H1 (cell line): ENCODE measurements around the gene KCNE4. TPM values are rescaled to one million over a fixed set of nuclear protein-coding genes. Genes with fewer than 3 reads are reported as not detected.

ENCODE experiments used
- CTCF ChIA-PET: fragments of 300-600 bp; sonication (Branson Sonifier 250); formaldehyde crosslinking; loops from one replicate; lab custom pipeline; 2021; ENCODE audit not compliant: partially characterized antibody; lab: Charles Lee
- POLR2A ChIA-PET: fragments of 300-600 bp; sonication (Branson Sonifier 250); formaldehyde crosslinking; loops from one replicate; lab custom pipeline; 2021; ENCODE audit warnings: inconsistent platforms; ENCODE audit not compliant: partially characterized antibody; lab: Charles Lee
- DNase-seq, 2 experiments: peaks; one replicate each; pipeline versions ENCODE4 v3.0.0 to v3.0.0-alpha.2; 2010 to 2022; ENCODE audit warnings: low spot score in 2 of 2, low read depth in 1 of 2, mixed read lengths in 1 of 2
- FAIRE-seq: peaks from 2 replicates; lab custom pipeline; 2011; peaks lifted over from hg19 to GRCh38; lab: Jason Lieb, UNC
- H2AFZ ChIP-seq: 2 replicates; pipeline ENCODE4 v1.8.1; 2012; ENCODE audit warnings: low read length, inconsistent platforms
- H2AK5ac ChIP-seq: 2 replicates; pipeline ENCODE4 v1.6.1; 2013; ENCODE audit warnings: low read depth, low read length
- H2BK120ac ChIP-seq: replicated peaks from 2 replicates; pipeline ENCODE3; 2013; ENCODE audit warnings: low read depth, low read length, inconsistent platforms
- H2BK12ac ChIP-seq: 2 replicates; pipeline ENCODE4 v1.6.1; 2013; ENCODE audit warnings: low read depth, low read length
- H2BK15ac ChIP-seq: 2 replicates; pipeline ENCODE4 v1.6.1; 2013; ENCODE audit warnings: low read length
- H2BK20ac ChIP-seq: 2 replicates; pipeline ENCODE4 v1.6.1; 2013; ENCODE audit warnings: low read length
- H2BK5ac ChIP-seq: 2 replicates; pipeline ENCODE4 v1.6.1; 2013; ENCODE audit warnings: low read depth, low read length
- H3K14ac ChIP-seq: 2 replicates; pipeline ENCODE4 v1.6.1; 2013; ENCODE audit warnings: inconsistent platforms; ENCODE audit not compliant: insufficient read length
- H3K18ac ChIP-seq: 2 replicates; pipeline ENCODE4 v1.6.1; 2013; ENCODE audit warnings: low read length; ENCODE audit errors: extremely low read depth
- H3K23ac ChIP-seq: 2 replicates; pipeline ENCODE4 v1.6.1; 2013; ENCODE audit warnings: inconsistent platforms; ENCODE audit not compliant: insufficient read length
- H3K23me2 ChIP-seq: 2 replicates; pipeline ENCODE4 v1.6.1; 2013; ENCODE audit warnings: low read depth, low read length
- H3K27ac ChIP-seq: 2 replicates; pipeline ENCODE4 v1.6.1; 2011; ENCODE audit warnings: low read depth, low read length, inconsistent platforms
- H3K27me3 ChIP-seq, 4 experiments: replicated peaks in 1 of 4; 1 replicate in 1 of 4; 2 replicates in 3 of 4; pipeline versions ENCODE4 v1.6.1 to v1.8.1; 2011 to 2013; ENCODE audit warnings: low read length in 3 of 4, mild to moderate bottlenecking in 3 of 4, inconsistent platforms in 2 of 4, mixed read lengths in 2 of 4, moderate library complexity in 1 of 4; ENCODE audit not compliant: control insufficient read depth in 3 of 4, insufficient read depth in 3 of 4; ENCODE audit errors: extremely low read depth in 1 of 4
- H3K36me3 ChIP-seq, 4 experiments: 2 replicates each; pipeline versions ENCODE4 v1.6.1 to v1.8.1; 2011 to 2013; ENCODE audit warnings: mild to moderate bottlenecking in 4 of 4, low read length in 3 of 4, moderate library complexity in 2 of 4, control low read depth in 1 of 4, inconsistent platforms in 1 of 4; ENCODE audit not compliant: insufficient read depth in 4 of 4, control insufficient read depth in 2 of 4
- H3K4ac ChIP-seq: replicated peaks from 2 replicates; pipeline ENCODE3; 2013; ENCODE audit warnings: low read length, low read depth, mixed read lengths, inconsistent platforms; ENCODE audit not compliant: insufficient read length
- H3K4me1 ChIP-seq, 4 experiments: replicated peaks in 1 of 4; 1 replicate in 1 of 4; 2 replicates in 3 of 4; pipeline versions ENCODE4 v1.6.1 to v1.8.1; 2011 to 2013; ENCODE audit warnings: low read length in 3 of 4, inconsistent platforms in 2 of 4, mixed read lengths in 1 of 4; ENCODE audit not compliant: insufficient read depth in 4 of 4, control insufficient read depth in 3 of 4
- H3K4me2 ChIP-seq, 2 experiments: 2 replicates each; pipeline versions ENCODE4 v1.6.1 to v1.8.1; 2011 to 2013; ENCODE audit warnings: low read depth in 2 of 2, low read length in 2 of 2, control low read depth in 1 of 2, inconsistent platforms in 1 of 2, mild to moderate bottlenecking in 1 of 2; ENCODE audit not compliant: insufficient read depth in 1 of 2
- H3K4me3 ChIP-seq, 4 experiments: fragments of 200-600, 300-600 bp in 1 of 4; sonication (generic), shearing (Covaris generic), sonication (Bioruptor Twin) in 1 of 4; 2 replicates each; pipeline versions ENCODE4 v1.5.1 to v1.8.1; 2011 to 2016; ENCODE audit warnings: low read length in 4 of 4, low read depth in 3 of 4, control low read depth in 2 of 4, inconsistent platforms in 2 of 4, mild to moderate bottlenecking in 2 of 4, mixed read lengths in 1 of 4, moderate library complexity in 1 of 4; ENCODE audit not compliant: insufficient read depth in 2 of 4; ENCODE audit errors: extremely low read depth in 1 of 4
- H3K56ac ChIP-seq: replicated peaks from 2 replicates; pipeline ENCODE3; 2013; ENCODE audit warnings: low read depth, mild to moderate bottlenecking, mixed read lengths, low read length, inconsistent platforms; ENCODE audit not compliant: insufficient read length
- H3K79me1 ChIP-seq: 2 replicates; pipeline ENCODE4 v1.6.1; 2013; ENCODE audit warnings: low read depth, low read length, control low read depth
- H3K79me2 ChIP-seq, 2 experiments: 2 replicates each; pipeline versions ENCODE4 v1.6.1 to v1.8.1; 2012 to 2013; ENCODE audit warnings: low read length in 2 of 2, mild to moderate bottlenecking in 2 of 2, inconsistent platforms in 1 of 2; ENCODE audit not compliant: insufficient read depth in 2 of 2, control insufficient read depth in 1 of 2
- H3K9ac ChIP-seq, 4 experiments: replicated peaks in 1 of 4; 1 replicate in 1 of 4; 2 replicates in 3 of 4; pipeline versions ENCODE4 v1.6.1 to v1.8.1; 2011 to 2013; ENCODE audit warnings: low read depth in 3 of 4, low read length in 3 of 4, control low read depth in 2 of 4, mild to moderate bottlenecking in 2 of 4, moderate library complexity in 2 of 4, inconsistent platforms in 1 of 4; ENCODE audit errors: extremely low read depth in 1 of 4
- H3K9me3 ChIP-seq, 2 experiments: 2 replicates each; pipeline versions ENCODE4 v1.6.1 to v1.8.1; 2012 to 2013; ENCODE audit warnings: mild to moderate bottlenecking in 2 of 2, moderate library complexity in 2 of 2, control low read depth in 1 of 2, inconsistent platforms in 1 of 2, low read depth in 1 of 2, low read length in 1 of 2, mixed read lengths in 1 of 2; ENCODE audit not compliant: insufficient read depth in 2 of 2
- H4K20me1 ChIP-seq, 2 experiments: replicated peaks in 1 of 2; 2 replicates each; pipeline versions ENCODE3 to v1.8.1; 2011 to 2013; ENCODE audit warnings: inconsistent platforms in 2 of 2, low read length in 2 of 2, mild to moderate bottlenecking in 1 of 2; ENCODE audit not compliant: insufficient read depth in 2 of 2, control insufficient read depth in 1 of 2
- H4K5ac ChIP-seq: 2 replicates; pipeline ENCODE4 v1.6.1; 2013; ENCODE audit warnings: low read length, low read depth, mixed read lengths, inconsistent platforms; ENCODE audit not compliant: insufficient read length
- H4K8ac ChIP-seq: 2 replicates; pipeline ENCODE4 v1.8.0; 2013; ENCODE audit warnings: mild to moderate bottlenecking, moderate library complexity, low read length, inconsistent platforms; ENCODE audit not compliant: insufficient read depth; ENCODE audit errors: extremely low read depth
- H4K91ac ChIP-seq: replicated peaks from 2 replicates; pipeline ENCODE3; 2013; ENCODE audit warnings: low read length, mixed read lengths, inconsistent platforms; ENCODE audit not compliant: insufficient read length
- ATF2 ChIP-seq: IDR thresholded peaks from 2 replicates; pipeline ENCODE4 v1.6.1; 2012; ENCODE audit warnings: low read length, inconsistent platforms
- CBX8 ChIP-seq: fragments of 300-800, 300-1000 bp; sonication (generic); IDR thresholded peaks from 2 replicates; pipeline ENCODE4 v1.7.1; 2016; ENCODE audit warnings: low read depth, low read length, borderline replicate concordance
- GABPA ChIP-seq: IDR thresholded peaks from 2 replicates; pipeline ENCODE4 v1.6.1; 2011; ENCODE audit warnings: mild to moderate bottlenecking, low read length, moderate library complexity, borderline replicate concordance; ENCODE audit not compliant: insufficient read depth
- GTF2F1 ChIP-seq: IDR thresholded peaks from 2 replicates; pipeline ENCODE4 v1.6.1; 2012; ENCODE audit warnings: low read depth, low read length, improper control_type of control experiment, borderline replicate concordance
- YY1 ChIP-seq: IDR thresholded peaks from 2 replicates; pipeline ENCODE4 v1.6.1; 2011; ENCODE audit warnings: low read depth, mild to moderate bottlenecking, low read length
- WGBS, 2 experiments: shearing (Covaris generic) in 1 of 2; methylation state at CpG; one replicate each; pipeline versions ENCODE4 v1.1.6 to v1.1.7; 2013 to 2015; ENCODE audit warnings: low lambda C conversion rate in 2 of 2, mixed read lengths in 2 of 2, inconsistent platforms in 1 of 2, low coverage in 1 of 2, missing lambda C conversion rate in 1 of 2; ENCODE audit not compliant: insufficient replicate concordance in 2 of 2, insufficient coverage in 1 of 2, insufficient read length in 1 of 2; ENCODE audit errors: extremely low coverage in 1 of 2, missing lambda C conversion rate in 1 of 2; 5-methylcytosine and 5-hydroxymethylcytosine counted together
- polyA plus RNA-seq, 7 experiments: library from polyadenylated mRNA; depleted of rRNA in 3 of 7; stranded (reverse) in 5 of 7; unstranded in 2 of 7; fragments of >200 nt in 5 of 7; fragments of 200-250 nt in 2 of 7; gene quantifications; 1 replicate in 5 of 7; 2 replicates in 1 of 7; 4 replicates in 1 of 7; pipeline versions ENCODE4 v1.2.1 to v1.2.3, GENCODE V29; 2011 to 2013; ENCODE audit warnings: missing spikeins in 2 of 7, mixed read lengths in 2 of 7
- total RNA-seq: library from RNA; stranded (reverse); fragmentation: NEBNext Ultra II Directional; extraction: Animal tissue kit (Norgen Biotek cat#: 25700); gene quantifications from 2 replicates; pipeline ENCODE4 v1.2.1, GENCODE V29; 2021

Gene KCNE4
- total and polyA plus RNA-seq, 2 of the 8 experiments (the other 6 are each of a cell fraction or from before 2014, with no cell fraction given), result 0.08 to 0.09 TPM

GRCh38 chr2:223071139-223071538 lies 19.1 kb downstream of the KCNE4 start:
- Histone ChIP-seq H3K4me3 (no peak overlapping the region), H2BK15ac (no peak overlapping the region), H3K56ac (no peak overlapping the region), H4K8ac (no peak overlapping the region), H3K79me2 (no peaks in the 10 kb centered on the region), H3K27me3 (no peaks in the 10 kb centered on the region), H2BK5ac (no peak overlapping the region), H3K9ac (no peak overlapping the region), H3K4me2 (no peak overlapping the region), H2AFZ (no peak overlapping the region), H2BK120ac (no peak overlapping the region), H3K36me3 (no peaks in the 10 kb centered on the region), H4K5ac (no peak overlapping the region), H3K23me2 (no peaks in the 10 kb centered on the region), H3K4ac (no peak overlapping the region), H2BK12ac (no peak overlapping the region), H3K4me1 (no peaks in the 10 kb centered on the region), H3K18ac (no peak overlapping the region), H2BK20ac (no peak overlapping the region), H3K23ac (no peak overlapping the region), H2AK5ac (no peak overlapping the region), H3K27ac (no peak overlapping the region), H4K20me1 (no peaks in the 10 kb centered on the region), H4K91ac (no peak overlapping the region), H3K14ac (no peak overlapping the region), H3K9me3 (no peaks in the 10 kb centered on the region), H3K79me1 (no peaks in the 10 kb centered on the region)
- TF ChIP-seq YY1 (no peak), GABPA (no peak), GTF2F1 (no peak), CBX8 (no peak), ATF2 (no peak)
- FAIRE-seq (no peak), DNase-seq (no peak)
- WGBS, 2 experiments, result 99% methylated on average over 4 of the region's 4 CpGs; no CpG with 5 or more reads in 1 of the 2 experiments
- CTCF ChIA-PET, result no interaction called here
- POLR2A ChIA-PET, result no interaction called here
